Limb (tissue), 2 donors: Measurements from ENCODE around the gene FRZB.
"Not testable (repeated sequence)": the region's sequence is repeated elsewhere in the genome, so short reads cannot be mapped to it uniquely, and the experiment has no call there.

Experiments
- DNase-seq, 2 donors: peaks; one replicate each; pipeline ENCODE4 v3.0.0-alpha.2; 2016; ENCODE audit errors: extremely low spot score in 2 of 2

The FRZB gene, protein sequence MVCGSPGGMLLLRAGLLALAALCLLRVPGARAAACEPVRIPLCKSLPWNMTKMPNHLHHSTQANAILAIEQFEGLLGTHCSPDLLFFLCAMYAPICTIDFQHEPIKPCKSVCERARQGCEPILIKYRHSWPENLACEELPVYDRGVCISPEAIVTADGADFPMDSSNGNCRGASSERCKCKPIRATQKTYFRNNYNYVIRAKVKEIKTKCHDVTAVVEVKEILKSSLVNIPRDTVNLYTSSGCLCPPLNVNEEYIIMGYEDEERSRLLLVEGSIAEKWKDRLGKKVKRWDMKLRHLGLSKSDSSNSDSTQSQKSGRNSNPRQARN

DNA sequence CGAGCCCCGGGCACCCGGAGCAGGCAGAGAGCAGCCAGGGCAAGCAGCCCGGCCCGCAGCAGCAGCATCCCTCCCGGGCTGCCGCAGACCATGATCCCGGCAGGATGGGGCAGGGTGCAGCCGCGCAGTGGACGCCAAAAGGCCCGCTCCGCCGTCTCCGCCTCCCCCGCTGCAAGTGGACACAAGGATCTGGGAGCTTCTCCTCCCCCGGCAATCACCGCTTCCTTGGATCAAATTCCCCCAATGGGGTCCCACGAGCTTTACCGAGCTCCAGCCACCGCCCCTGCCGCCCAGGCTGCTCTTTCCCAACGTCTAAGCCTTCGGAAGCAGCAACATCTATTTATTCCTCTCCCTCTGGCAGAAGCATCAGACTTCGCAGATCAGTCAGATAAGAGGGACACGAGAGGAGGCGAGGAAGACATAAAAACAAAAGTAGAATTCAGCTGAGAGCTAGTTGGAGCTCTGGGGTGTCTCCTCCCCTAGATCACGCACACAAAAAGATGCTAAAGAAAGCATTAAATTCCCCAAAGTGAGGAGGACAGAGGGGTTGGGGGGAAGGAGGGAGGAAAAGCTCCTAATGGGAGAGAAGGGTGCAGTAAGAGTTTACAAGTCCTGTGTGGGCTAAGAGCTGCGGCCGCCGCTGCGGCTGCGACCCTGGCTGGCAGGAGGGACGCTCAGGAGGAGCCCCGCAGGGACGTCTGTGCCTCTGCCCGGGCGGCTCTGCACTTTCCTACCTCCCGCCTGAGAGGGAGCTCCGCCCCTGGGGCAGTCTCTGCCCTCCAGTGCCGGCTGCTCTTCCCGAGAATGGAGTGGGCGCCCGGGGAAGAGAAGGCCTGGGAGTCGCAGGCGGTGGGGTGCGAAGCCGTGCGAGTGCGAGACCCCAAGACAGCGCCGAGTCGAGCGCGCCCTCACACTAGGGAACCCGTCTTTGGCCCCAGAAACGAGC, at the start of gene FRZB:
Gene FRZB, minus strand, starts transcription at position 177 of the 946 bp plus-strand sequence. Its CDS starts 85 bp downstream, at position 92.
- DNase-seq: peak; percentile 61 to 82

DNA sequence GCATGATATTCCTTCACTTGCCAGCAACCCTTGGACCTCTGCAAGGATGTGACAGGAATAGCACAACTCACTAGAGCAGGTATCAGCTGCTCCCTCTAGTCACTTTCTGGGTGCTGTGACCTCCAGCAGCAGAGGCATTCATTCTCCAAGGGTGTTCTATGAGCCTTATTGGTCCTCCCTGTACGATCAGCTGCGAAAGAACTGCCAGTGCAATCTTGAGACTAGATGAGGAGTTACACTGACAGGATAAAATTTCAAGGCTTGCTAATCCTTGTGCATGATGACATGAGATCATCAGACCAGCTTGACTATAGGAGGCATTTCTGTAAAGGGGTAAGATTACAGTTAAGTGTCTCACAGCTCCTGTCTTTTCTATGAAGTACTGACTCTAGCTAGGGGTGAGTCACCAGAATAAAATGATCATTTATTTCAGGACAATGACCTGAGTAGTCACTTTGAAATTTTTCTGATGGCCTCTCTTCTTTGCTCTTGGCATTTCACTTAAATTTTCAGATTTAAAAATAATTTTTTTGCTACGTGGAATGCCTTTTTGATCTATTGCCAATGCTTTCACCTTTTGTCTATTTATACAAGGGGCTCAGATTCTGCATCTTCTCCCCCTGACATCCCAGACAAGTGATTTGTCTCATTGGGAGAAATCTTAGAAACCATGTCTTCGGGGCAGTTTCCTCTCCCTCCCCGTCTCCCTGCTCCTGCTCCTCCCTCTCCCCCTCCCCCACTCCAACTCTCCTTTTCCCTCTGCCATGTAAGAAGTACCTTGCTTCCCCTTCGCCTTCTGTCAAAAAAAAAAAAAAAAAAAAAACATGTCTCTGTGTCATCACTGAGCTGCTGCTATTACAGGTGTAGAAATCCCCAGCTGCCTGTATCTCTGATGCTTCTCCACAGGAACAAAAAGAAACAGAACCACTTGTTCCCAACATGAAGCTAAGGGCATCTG, 49.2 kb upstream of the FRZB start:
- no peak for DNase-seq

DNA sequence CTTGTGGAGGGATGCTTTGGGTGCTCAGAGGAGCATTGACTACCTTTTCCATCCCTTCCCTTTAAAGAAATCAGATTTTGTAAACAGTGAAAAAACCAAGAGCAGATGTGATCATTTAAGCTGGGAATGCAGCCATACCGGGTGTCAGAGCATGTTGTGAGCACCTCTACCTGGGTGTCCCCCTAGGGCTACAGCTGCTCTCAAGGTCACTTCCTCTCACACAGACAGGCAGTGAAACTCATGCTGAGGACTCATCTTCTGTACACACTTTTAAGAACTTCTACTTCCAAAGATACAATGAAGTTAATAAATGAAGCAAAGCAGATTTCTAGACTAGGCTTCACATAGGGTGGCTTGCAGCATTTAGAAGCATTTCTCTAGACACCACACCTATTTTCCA, 48.4 kb upstream of the FRZB start:
- DNase-seq: no peak

DNA sequence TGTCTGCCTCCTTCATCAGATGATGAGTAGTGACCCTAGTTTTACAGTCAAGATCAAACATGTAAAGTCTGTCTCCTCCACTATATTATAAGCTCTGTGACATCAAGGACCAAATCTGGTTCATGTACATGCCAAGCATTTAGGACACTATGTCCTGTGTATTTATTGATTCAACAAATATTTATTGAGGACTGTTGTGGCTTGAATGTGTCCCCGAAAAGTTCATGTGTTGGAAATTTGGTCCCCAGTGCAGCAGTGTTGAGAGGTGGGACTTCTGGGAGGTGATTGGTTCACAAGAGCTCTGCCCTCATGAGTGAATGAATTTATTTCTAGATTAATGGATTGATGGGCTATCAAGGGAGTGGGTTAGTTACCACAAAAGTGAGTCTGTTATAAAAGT, 46.6 kb upstream of the FRZB start:
- no peak for DNase-seq

DNA sequence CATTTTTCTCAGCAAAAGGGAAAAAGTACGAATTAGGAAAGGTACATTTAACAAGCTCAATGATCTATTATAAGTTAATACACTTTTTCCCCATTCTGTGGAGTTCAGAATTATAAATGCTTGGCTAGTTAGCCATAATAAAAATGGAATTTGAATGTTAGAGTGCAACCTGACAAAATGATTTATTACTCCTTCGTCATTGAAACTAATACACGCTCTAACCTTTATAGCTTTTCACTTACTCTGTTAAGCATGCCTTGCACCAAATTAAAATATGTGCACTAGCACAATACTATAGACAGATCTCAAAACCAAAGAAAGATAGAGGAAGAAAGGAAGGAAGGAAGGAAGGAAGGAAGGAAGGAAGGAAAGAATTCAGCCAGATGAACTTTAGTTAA, 46.1 kb upstream of the FRZB start:
- DNase-seq: no peak

DNA sequence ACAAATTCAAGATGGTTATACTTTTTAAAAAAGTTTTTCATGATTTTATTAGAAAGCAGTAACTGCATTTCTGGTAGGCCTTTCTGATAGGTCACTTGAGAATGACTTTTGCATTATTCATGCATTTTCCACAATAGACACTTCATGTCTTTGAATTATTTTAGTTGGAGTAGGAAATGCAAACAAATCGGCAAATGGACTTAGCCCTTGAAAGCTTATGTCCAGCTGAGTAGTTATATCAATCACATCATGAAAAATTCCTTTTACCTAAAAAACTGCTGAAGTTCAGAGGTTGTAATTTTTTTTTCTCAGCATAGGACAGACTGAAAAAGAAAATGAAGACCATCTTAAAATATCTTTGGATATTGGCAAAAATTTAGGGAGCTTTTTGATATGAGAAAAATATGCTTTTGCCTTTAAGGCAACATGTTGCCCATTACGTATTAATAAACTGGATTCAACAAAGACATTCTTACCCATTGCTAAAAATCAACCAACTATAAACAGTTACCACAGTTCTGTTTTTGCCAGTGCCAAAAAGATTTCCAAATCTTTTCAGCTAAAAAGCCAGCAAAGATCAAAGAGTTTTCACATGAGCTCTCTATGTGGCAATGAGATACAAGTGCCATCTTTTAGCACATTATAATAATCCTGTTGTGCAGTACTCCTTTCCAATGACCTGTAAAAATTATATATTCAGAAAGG, 45.5 kb upstream of the FRZB start:
- DNase-seq: no peak

DNA sequence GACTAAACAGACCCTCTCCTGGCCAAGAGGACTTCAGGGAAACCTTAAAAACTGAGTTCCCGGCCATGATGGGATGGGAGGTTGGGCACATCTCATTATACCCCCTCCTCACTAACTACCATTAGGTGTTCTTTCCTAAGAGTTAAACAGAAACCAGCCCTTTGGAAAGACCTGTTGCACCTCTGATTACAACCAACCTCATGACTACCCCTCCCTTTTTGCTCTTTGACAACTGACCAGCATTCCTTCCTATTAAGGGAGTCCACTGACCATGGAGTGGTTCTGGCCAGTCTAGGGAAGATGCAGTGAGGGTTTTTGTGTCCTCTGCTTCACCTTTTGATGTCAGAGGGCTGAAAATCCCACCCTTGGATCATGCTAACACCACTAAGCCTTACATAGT, 44.5 kb upstream of the FRZB start:
- no peak for DNase-seq

DNA sequence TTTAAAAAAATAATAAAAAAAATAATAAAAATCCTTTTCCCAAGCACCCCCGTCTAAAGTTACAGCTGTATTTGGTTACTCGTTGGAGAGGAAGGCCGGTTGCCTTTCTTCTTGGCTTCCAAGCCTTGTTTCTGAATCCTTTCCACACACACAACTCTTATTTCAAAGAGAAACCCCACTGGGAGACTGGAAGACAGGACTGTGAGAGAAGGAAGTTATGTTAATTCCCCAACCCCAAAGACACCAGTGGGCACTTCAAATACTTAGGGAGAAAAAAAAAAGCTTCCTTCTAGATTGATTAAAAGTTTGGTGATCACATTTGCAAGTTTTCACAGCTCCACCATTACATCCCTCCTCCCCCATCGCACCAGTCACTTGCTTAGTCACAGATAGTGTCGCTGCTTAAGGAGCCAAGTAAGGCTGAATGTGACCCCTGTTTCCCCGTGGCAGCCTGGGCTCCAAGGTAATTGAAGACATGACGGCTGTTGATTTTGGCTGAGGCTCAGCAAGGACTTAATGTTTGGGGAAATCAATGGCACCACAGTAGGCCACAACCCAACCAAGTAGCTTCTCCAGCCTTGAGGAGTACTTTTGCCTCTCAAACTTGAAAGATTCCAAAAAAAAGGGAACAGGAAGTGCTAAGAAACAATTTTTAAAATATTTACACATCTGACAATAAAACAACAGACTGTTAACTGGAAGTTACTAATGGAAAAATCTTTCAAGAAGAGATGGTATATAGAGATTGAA, 40.8 kb upstream of the FRZB start:
- no peak for DNase-seq

DNA sequence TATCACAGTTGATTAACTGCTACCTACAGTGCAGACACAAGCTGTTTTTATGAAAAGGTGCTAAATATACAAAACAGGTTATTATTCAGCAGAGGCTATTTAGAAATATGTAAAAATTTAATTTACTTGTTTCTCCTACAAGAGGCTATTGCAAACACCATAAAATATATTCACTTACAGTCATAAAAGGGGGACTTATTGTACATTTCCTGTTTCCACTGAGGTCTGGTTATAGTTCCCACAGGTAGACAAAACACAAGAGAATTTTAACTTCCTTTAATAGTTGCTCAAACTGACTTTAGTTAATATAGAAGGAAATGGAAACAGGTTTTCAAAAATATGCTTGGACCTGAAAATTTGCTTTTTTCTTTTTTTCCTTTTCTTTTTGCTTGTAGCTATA, 40.0 kb upstream of the FRZB start:
- DNase-seq: no peak

DNA sequence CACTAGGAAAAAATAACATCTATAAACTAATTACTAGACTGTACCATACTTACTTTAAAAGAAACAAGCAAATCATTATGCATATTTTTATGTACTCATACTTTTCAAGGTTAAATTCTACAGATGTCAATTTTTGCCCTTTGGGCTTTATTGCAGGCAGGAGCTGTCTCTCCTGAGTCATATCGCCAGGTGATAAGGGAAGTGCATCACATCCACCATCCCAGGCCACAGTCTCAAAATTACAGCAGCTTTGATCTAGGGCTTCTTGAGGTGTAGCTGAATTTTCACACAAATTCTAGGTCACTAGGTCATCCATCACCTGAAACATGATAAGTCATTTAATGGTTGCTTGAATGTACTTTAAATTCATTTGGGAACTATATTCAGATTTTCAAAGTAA, 38.4 kb upstream of the FRZB start:
- no peak for DNase-seq

DNA sequence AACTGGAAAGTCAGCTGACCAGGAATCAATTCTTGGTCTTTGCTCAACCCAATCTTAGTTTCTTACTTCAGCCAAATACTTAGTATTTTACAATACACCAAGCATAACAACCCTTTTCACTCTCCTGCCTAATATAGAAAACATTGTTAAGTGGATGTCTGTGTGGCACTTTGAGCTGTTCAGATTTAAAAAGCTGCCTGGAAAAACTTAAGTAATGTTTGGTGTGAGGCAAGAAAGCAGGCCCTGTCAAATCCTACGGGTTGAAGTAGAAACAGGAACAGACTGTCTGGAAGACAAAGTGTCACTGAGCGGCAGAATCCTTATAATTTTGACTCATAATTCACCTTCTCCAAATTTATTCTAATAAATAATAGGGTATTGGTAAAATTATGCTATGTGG, 37.1 kb upstream of the FRZB start:
- DNase-seq: no peak

DNA sequence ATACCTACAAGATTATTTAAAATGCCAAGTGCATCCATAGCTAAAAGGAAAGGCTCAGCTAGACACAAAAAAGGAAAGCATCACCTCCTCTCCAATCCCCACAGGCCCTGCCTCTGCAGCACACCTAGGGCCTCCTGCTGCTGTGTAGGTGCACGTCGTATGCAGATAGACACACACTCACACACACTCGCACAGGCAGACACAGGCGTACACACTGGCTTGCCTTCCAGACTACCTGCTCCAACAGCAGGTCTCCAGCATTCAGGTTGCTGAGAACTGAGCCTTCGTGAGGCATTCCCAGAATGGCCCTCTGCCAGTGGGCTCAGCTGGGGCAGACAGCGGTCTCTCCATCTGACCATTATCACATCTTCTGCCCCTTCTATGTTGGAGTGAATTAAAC, 35.3 kb upstream of the FRZB start:
- DNase-seq: no peak

DNA sequence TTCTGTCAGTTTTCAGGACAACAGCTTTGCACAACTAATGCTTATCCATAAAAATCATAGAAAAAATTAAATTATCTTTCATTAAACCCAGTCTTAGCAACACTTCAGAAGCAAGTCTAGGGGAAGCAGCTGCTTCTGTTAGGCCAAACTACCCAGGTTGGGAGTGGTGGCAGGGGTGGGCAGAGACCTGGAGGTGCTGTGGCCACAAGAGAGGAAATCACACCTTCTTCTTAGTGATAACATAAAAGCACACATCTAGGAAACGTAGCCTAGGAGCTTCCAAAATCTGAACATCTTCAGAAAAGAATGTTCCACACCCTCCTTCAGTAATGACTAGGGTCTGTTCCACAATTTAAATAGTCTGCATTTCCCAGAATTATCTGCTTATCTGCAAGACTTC, 32.3 kb upstream of the FRZB start:
- no peak for DNase-seq

DNA sequence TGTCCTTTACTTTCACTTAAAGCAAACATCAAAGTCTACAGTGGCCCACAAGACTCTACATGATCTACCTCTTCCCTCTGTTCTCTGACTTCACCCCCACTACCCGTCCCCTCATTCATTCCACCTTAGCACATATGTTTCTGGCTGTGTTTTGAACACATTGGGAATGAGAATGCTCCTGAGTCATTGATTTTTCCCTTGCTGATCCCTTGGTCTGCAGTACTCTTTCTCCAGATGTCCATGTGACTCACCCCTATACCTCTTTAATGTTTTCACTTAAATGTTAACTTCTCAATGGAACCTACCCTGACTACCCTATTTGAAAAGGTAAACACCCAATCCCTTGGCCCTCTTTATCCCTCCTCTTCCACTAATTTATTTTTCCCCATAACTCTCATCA, 30.7 kb upstream of the FRZB start:
- DNase-seq: no peak

DNA sequence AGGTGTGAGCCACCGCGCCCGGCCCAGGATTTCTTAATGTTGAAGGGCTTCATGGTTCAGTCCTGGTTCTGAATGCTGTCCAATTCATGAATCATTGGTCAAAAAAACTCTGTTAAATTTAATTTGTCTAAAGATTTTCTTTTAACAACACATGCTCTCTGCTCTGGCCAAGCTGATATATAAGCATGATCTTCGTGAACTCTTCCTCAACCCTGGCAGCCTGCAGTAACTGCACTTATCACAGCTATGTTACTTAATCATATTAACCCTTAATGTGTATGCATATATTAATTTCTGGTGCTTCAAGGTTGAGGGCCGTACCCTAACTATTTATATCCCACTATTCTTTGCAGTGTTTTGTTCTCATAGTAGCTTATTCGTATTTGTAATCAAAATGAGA, 29.4 kb upstream of the FRZB start:
- no peak for DNase-seq

DNA sequence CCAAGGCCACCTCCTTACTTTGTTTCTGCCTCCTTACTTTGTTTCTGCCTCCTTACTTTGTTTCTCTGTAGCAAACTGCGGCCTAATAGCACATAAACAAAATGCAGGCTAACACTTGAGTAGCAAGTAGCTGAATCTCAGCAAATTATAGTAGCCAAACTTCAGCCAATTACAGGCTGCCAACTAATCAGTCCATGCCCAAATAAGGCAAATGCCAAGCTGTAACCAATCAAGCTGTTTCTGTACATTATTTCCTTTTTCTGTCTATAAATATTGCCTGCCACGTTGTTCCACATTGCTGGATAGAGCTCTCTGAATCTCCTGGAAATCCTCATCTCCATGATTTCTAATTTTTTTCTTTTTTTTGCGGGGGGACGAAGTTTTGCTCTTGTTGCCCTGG, 28.7 kb upstream of the FRZB start:
- no peak for DNase-seq

DNA sequence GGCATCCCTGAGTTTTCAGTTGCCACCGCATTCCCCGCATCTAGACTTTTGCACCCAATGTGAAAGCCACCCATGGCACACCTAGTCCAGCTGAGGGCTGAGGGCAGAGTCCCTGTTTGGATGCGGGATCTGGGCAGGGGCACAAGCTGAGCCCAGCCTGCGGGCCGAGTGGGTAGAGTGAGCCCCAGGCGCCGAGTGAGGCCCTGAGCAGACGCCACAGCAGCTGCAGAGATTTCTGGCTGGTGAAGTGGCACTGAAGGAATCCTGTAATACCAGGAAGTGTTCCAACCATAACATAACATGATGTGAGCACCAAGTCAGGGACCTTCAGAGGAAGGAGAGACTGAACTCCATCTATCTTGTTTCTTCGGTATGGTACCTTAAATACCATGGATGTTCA, 27.7 kb upstream of the FRZB start:
- DNase-seq: no peak

DNA sequence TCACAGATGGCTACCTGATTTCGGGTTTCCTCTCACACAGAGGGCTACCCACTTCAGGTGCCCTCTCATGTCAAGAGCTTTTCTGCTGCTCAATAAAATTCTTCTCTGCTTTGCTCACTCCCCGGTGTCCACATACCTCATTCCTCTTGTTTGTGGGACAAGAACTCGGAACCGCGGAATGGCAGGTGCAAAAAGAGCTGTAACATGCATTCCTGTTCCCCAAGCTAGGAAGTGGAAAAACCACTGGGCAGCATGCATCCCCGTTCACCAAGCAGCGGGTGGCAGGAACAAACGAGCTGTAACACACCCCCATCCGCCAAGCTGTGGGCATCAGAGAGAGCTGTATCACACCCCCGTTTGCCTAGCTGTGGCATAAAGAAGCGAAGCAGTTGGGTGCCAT, 27.2 kb upstream of the FRZB start:
- no peak for DNase-seq

DNA sequence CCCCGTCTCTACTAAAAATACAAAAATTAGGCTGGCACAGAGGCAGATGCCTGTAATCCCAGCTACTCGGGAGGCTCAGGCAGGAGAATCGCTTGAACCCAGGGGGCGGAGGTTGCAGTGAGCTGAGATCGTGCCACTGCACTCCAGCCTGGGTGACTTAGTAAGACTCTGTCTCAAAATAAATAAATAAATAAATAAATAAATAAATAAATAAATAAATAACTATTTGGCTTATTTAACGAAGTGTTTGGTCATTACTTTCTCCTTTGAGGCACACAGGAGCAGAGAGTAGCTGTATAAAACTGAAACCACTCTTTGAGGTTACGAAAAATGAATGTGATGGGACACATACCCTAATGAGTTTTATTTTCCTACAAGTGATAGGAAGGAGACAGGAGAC, 26.6 kb upstream of the FRZB start:
- DNase-seq: not testable (repeated sequence)

DNA sequence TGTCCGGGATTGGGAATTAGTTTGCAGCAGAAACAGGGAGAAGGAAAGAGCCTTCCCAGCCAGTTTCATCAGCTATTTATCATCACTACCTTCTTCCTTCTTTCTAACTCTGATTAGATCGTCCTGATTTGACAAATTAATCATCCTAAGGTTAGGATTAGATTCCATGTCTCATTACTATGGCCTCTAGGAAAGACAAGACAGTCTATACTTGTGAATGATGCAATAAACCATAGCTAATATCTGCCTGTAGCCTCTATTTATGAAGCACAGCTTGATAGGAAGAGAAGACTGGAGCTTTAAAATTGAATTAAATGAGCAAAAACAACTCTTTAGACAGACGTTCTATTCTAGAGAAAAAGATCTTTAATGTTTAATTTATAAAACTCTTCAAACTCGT, 25.2 kb upstream of the FRZB start:
- DNase-seq: no peak
